IMR-90 (cell line): ENCODE data around the gene CYB5RL. TPM values are rescaled to one million over a fixed set of nuclear protein-coding genes. Genes with fewer than 3 reads are reported as not detected.
A peak's percentile ranks its signal among the peaks of the same experiment; 100 is the strongest.

Experiments
- ATAC-seq: fragments of 200-7000 bp; cut with Tn5 transposase; 2 replicates; pipeline ENCODE4 v1.9.1; 2020; ENCODE audit warnings: low read depth, mild to moderate bottlenecking, moderate library complexity
- BruUV-seq: library from RNA; stranded (reverse); fragments of 400-500 nt; replicated peaks from 2 replicates; lab custom pipeline; 2021; lab: Mats Ljungman, UMichigan
- CTCF ChIA-PET: fragments of 300-600 bp; formaldehyde crosslinking; extraction: SDS; loops from one replicate; lab custom pipeline; 2021; ENCODE audit warnings: antibody characterized with exemption; lab: Yijun Ruan, JAX
- POLR2A ChIA-PET: fragments of 300-600 bp; sonication (Branson Sonifier 250); formaldehyde crosslinking; loops from one replicate; lab custom pipeline; 2022; ENCODE audit warnings: antibody characterized with exemption; ENCODE audit not compliant: unreplicated experiment; lab: Charles Lee
- DNase-seq: peaks from one replicate; pipeline ENCODE4 v3.0.0; 2013
- H2AFZ ChIP-seq: replicated peaks from 2 replicates; pipeline ENCODE3; 2013; ENCODE audit warnings: low read length, mild to moderate bottlenecking; ENCODE audit not compliant: poor library complexity
- H2AK5ac ChIP-seq: 2 replicates; pipeline ENCODE4 v1.6.1; 2013; ENCODE audit warnings: low read depth, low read length, inconsistent platforms
- H2AK9ac ChIP-seq: replicated peaks from 2 replicates; pipeline ENCODE3; 2013; ENCODE audit warnings: mild to moderate bottlenecking, low read depth, low read length, moderate library complexity; ENCODE audit not compliant: poor library complexity
- H2BK120ac ChIP-seq: 2 replicates; pipeline ENCODE4 v1.6.1; 2013; ENCODE audit warnings: low read depth, low read length, inconsistent platforms
- H2BK15ac ChIP-seq: 3 replicates; pipeline ENCODE4 v1.6.1; 2013; ENCODE audit warnings: low read depth, low read length, inconsistent platforms
- H2BK20ac ChIP-seq: 2 replicates; pipeline ENCODE4 v1.6.1; 2013; ENCODE audit warnings: low read depth, mild to moderate bottlenecking, inconsistent platforms, low read length, moderate library complexity
- H2BK5ac ChIP-seq: 2 replicates; pipeline ENCODE4 v1.6.1; 2013; ENCODE audit warnings: mild to moderate bottlenecking, low read depth, low read length, inconsistent platforms; ENCODE audit not compliant: poor library complexity, severe bottlenecking
- H3K14ac ChIP-seq: replicated peaks from 2 replicates; pipeline ENCODE4 v1.6.1; 2013; ENCODE audit warnings: low read depth, low read length, inconsistent platforms
- H3K18ac ChIP-seq: 2 replicates; pipeline ENCODE4 v1.6.1; 2013; ENCODE audit warnings: low read depth, low read length, control low read depth
- H3K23ac ChIP-seq: 2 replicates; pipeline ENCODE4 v1.6.1; 2013; ENCODE audit warnings: low read depth, low read length, inconsistent platforms
- H3K27ac ChIP-seq: 2 replicates; pipeline ENCODE4 v1.5.1; 2013; ENCODE audit warnings: mild to moderate bottlenecking, control low read depth, low read length; ENCODE audit not compliant: insufficient read depth
- H3K27me3 ChIP-seq: 2 replicates; pipeline ENCODE4 v1.6.1; 2013; ENCODE audit warnings: low read length; ENCODE audit not compliant: control insufficient read depth, insufficient read depth
- H3K36me3 ChIP-seq: 2 replicates; pipeline ENCODE4 v1.6.1; 2013; ENCODE audit warnings: low read length, mixed read lengths; ENCODE audit not compliant: control insufficient read depth, insufficient read depth
- H3K4ac ChIP-seq: 2 replicates; pipeline ENCODE4 v1.6.1; 2013; ENCODE audit warnings: low read depth, low read length, inconsistent platforms
- H3K4me1 ChIP-seq: 2 replicates; pipeline ENCODE4 v1.6.1; 2013; ENCODE audit warnings: low read length, mixed read lengths; ENCODE audit not compliant: control insufficient read depth, insufficient read depth
- H3K4me2 ChIP-seq: 2 replicates; pipeline ENCODE4 v1.6.1; 2013; ENCODE audit warnings: low read depth, mild to moderate bottlenecking, control low read depth, low read length, moderate library complexity
- H3K4me3 ChIP-seq: 2 replicates; pipeline ENCODE4 v1.5.1; 2013; ENCODE audit warnings: low read depth, mild to moderate bottlenecking, control low read depth, low read length, moderate library complexity; ENCODE audit not compliant: insufficient read depth
- H3K56ac ChIP-seq: 2 replicates; pipeline ENCODE4 v1.6.1; 2013; ENCODE audit warnings: low read length, inconsistent platforms; ENCODE audit not compliant: insufficient read depth; ENCODE audit errors: extremely low read depth
- H3K79me1 ChIP-seq, 2 experiments: 2 replicates each; pipeline ENCODE4 v1.6.1; 2013; ENCODE audit warnings: low read length in 2 of 2, inconsistent platforms in 1 of 2, low read depth in 1 of 2
- H3K9ac ChIP-seq: 2 replicates; pipeline ENCODE4 v1.6.1; 2013; ENCODE audit warnings: low read depth, low read length, control low read depth
- H3K9me1 ChIP-seq: 2 replicates; pipeline ENCODE4 v1.6.1; 2013; ENCODE audit warnings: low read length, inconsistent platforms; ENCODE audit not compliant: insufficient read depth
- H3K9me3 ChIP-seq: 2 replicates; pipeline ENCODE4 v1.6.1; 2013; ENCODE audit warnings: low read length; ENCODE audit not compliant: control insufficient read depth, insufficient read depth
- H4K20me1 ChIP-seq: 2 replicates; pipeline ENCODE4 v1.6.1; 2013; ENCODE audit warnings: low read length, inconsistent platforms; ENCODE audit not compliant: insufficient read depth
- H4K5ac ChIP-seq: 2 replicates; pipeline ENCODE4 v1.6.1; 2013; ENCODE audit warnings: mild to moderate bottlenecking, low read depth, low read length, control low read depth
- H4K8ac ChIP-seq, 2 experiments: 2 replicates each; pipeline ENCODE4 v1.6.1; 2013; ENCODE audit warnings: low read depth in 2 of 2, low read length in 2 of 2, control low read depth in 1 of 2, inconsistent platforms in 1 of 2
- H4K91ac ChIP-seq: 2 replicates; pipeline ENCODE4 v1.6.1; 2013; ENCODE audit warnings: low read depth, low read length, inconsistent platforms; ENCODE audit not compliant: insufficient read depth
- BHLHE40 ChIP-seq: fragments of 150-350 bp; IDR thresholded peaks from 2 replicates; pipeline ENCODE4 v1.6.1; 2016; ENCODE audit warnings: mild to moderate bottlenecking, low read depth, low read length
- CEBPB ChIP-seq: IDR thresholded peaks from 2 replicates; pipeline ENCODE4 v1.6.1; 2012; ENCODE audit warnings: low read depth, low read length, improper control_type of control experiment
- CHD1 ChIP-seq: IDR thresholded peaks from 2 replicates; pipeline ENCODE4 v1.6.1; 2012; ENCODE audit warnings: low read depth, low read length, improper control_type of control experiment
- FOS ChIP-seq: fragments of 150-350 bp; IDR thresholded peaks from 2 replicates; pipeline ENCODE4 v1.6.1; 2016; ENCODE audit warnings: low read depth, low read length
- MAFK ChIP-seq: IDR thresholded peaks from 2 replicates; pipeline ENCODE4 v1.6.1; 2012; ENCODE audit warnings: low read depth, low read length, improper control_type of control experiment
- MAZ ChIP-seq: IDR thresholded peaks from 2 replicates; pipeline ENCODE4 v1.6.1; 2012; ENCODE audit warnings: low read depth, mild to moderate bottlenecking, low read length, improper control_type of control experiment, moderate library complexity, borderline replicate concordance
- RFX5 ChIP-seq: IDR thresholded peaks from 2 replicates; pipeline ENCODE4 v1.8.0; 2012; ENCODE audit warnings: low read depth, mild to moderate bottlenecking, low read length, moderate library complexity
- SMC3 ChIP-seq: fragments of 150-350 bp; IDR thresholded peaks from 2 replicates; pipeline ENCODE4 v1.6.1; 2016; ENCODE audit warnings: low read depth, mild to moderate bottlenecking, antibody characterized with exemption, low read length, moderate library complexity
- WGBS, 2 experiments: methylation state at CpG; one replicate each; pipeline versions ENCODE4 v1.1.5 to v1.1.7; 2013; ENCODE audit warnings: missing lambda C conversion rate in 2 of 2; ENCODE audit not compliant: insufficient read length in 1 of 2; ENCODE audit errors: extremely low coverage in 2 of 2; 5-methylcytosine and 5-hydroxymethylcytosine counted together
- dilution Hi-C: fragments of 300-500 bp; cut with HindIII; formaldehyde crosslinking; loops from one replicate; pipeline ENCODE4 v1.14.3; 2018; ENCODE audit warnings: low sequenced_read_pairs; ENCODE audit not compliant: unreplicated experiment
- in situ Hi-C: fragments of 300-500 bp; cut with MboI; formaldehyde crosslinking; loops from 3 replicates; pipeline ENCODE4 v1.14.3; 2019; ENCODE audit warnings: low sequenced_read_pairs, inconsistent platforms, mixed read lengths
- intact Hi-C: fragments of 100-400 bp; cut with micrococcal nuclease; formaldehyde crosslinking; loops from 2 replicates; pipeline ENCODE4 v1.10.0; 2022
- polyA plus RNA-seq, 3 experiments: library from polyadenylated mRNA; depleted of rRNA; stranded (reverse); fragments of >200 nt; gene quantifications; 2 replicates each; pipeline ENCODE4 v1.2.3, GENCODE V29; 2012; ENCODE audit warnings: low replicate concordance in 1 of 3
- total RNA-seq: library from RNA; depleted of rRNA; stranded (reverse); fragments of >200 nt; gene quantifications from 2 replicates; pipeline ENCODE4 v1.2.3, GENCODE V29; 2012
- TF ChIP-seq, protein P1 (sequence below): fragments of 150-350 bp; IDR thresholded peaks from 2 replicates; pipeline ENCODE4 v1.6.1; 2017; ENCODE audit warnings: mild to moderate bottlenecking, antibody characterized with exemption, low read length, low read depth
- TF ChIP-seq, protein P2 (sequence below): conservative IDR thresholded peaks from 2 replicates; pipeline ENCODE4 v1.5.1; 2012; ENCODE audit warnings: mild to moderate bottlenecking, low read depth, low read length, improper control_type of control experiment

CYB5RL gene
- total and polyA plus RNA-seq, 2 of the 4 experiments (the other 2 are of a cell fraction), result 3.8 to 4.3 TPM

DNA sequence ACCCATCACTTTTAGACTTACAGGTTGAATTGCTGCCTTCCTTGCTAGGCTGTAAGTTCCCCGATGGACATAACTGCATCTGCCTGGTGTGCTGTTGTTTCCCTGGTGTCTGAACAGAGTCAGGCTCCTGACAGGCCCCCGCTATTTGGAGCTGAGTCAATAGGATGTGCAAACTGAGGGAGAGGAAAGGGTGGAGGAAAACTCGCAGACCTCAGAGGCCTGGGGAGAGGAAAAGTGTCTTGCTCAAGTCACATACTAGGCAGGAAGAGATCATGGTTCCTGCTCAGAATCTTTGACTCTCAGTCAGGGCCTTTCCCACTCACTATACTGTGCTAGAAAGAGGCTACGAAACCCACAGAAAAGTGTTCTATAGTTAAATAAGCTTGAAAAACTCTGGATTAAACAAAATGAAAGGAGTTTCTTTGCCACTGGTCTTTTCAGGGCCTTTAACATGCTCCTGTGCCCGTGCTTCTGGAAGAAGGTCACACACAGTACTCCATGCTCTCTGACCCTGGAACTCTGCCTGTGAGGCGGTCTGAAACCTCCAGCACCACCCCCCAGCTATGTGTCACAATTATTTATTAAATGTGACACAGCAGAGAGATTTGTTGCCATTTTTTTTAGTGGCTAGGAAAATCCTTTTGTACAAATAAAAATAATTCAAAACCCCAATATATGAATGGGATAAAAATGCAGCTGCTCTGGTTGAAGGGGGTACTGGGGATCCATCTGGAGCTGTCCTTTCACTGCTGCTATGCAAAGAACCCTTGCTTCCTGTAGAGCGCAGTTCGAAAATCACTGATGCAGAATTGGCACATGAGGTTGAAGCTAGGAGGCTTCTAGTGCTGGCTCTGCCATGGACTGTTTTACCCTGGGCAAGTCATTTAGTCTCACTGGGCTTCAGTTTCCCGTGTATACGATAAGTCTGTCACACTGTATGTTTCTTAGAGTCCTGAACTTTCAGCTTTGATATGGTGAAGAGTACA is 26.9 kb downstream of the CYB5RL start:
- Histone ChIP-seq H3K27ac (no peak overlapping the region), H4K20me1 (no peaks in the 10 kb centered on the region), H3K9me1 (no peaks in the 10 kb centered on the region), H4K5ac (no peak overlapping the region), H3K4me3 (no peak overlapping the region), H2BK20ac (no peak overlapping the region), H2AK9ac (no peak overlapping the region), H3K9ac (no peak overlapping the region), H3K56ac (no peak overlapping the region), H3K4me1 (0 out of 2 replicates have a peak, but pooled peaks cover 2% of the 10 kb centered on the region), H3K36me3 (peaks cover 2% of the 10 kb centered on the region; the same call in 1 of the 2 replicates), H2BK120ac (no peak overlapping the region; the same call in 1 of the 2 replicates), H3K79me1 (no peaks in the 10 kb centered on the region), H2AK5ac (no peak overlapping the region), H3K18ac (no peak overlapping the region), H3K23ac (no peak overlapping the region), H2BK15ac (no peak overlapping the region), H3K9me3 (no peaks in the 10 kb centered on the region), H3K4me2 (no peak overlapping the region), H3K4ac (no peak overlapping the region), H4K91ac (no peak overlapping the region), H3K27me3 (no peaks in the 10 kb centered on the region), H3K14ac (peak overlapping the region; percentile 19), H2AFZ (peak overlapping the region; percentile 81), H4K8ac (peak overlapping the region in 1 of 2 experiments; percentile 36; a peak in 1 of 4 replicates), H2BK5ac (no peak overlapping the region)
- TF ChIP-seq BHLHE40, result no peak
- no peak for TF ChIP-seq MAZ
- TF ChIP-seq, protein P1, sequence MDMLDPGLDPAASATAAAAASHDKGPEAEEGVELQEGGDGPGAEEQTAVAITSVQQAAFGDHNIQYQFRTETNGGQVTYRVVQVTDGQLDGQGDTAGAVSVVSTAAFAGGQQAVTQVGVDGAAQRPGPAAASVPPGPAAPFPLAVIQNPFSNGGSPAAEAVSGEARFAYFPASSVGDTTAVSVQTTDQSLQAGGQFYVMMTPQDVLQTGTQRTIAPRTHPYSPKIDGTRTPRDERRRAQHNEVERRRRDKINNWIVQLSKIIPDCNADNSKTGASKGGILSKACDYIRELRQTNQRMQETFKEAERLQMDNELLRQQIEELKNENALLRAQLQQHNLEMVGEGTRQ, result no peak
- TF ChIP-seq, protein P2, sequence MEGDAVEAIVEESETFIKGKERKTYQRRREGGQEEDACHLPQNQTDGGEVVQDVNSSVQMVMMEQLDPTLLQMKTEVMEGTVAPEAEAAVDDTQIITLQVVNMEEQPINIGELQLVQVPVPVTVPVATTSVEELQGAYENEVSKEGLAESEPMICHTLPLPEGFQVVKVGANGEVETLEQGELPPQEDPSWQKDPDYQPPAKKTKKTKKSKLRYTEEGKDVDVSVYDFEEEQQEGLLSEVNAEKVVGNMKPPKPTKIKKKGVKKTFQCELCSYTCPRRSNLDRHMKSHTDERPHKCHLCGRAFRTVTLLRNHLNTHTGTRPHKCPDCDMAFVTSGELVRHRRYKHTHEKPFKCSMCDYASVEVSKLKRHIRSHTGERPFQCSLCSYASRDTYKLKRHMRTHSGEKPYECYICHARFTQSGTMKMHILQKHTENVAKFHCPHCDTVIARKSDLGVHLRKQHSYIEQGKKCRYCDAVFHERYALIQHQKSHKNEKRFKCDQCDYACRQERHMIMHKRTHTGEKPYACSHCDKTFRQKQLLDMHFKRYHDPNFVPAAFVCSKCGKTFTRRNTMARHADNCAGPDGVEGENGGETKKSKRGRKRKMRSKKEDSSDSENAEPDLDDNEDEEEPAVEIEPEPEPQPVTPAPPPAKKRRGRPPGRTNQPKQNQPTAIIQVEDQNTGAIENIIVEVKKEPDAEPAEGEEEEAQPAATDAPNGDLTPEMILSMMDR, result no peak
- TF ChIP-seq MAFK, result no peak
- no peak for TF ChIP-seq RFX5
- TF ChIP-seq SMC3, result no peak
- TF ChIP-seq CHD1, result no peak
- no peak for TF ChIP-seq FOS
- no peak for TF ChIP-seq CEBPB
- intact Hi-C loops, result no loop called here
- DNase-seq (peak; percentile 45), ATAC-seq (peak; percentile 60)
- dilution Hi-C loops, result no loop called here
- BruUV-seq, result no TSS peak
- CTCF ChIA-PET, result interaction anchor here (1.1 kb wide), 1 partner anchor 54 kb away, joined by 3 read pairs; no protein-coding TSS in a partner anchor
- POLR2A ChIA-PET, result no interaction called here
- 90% methylated on average over 2 of the region's 10 CpGs; no CpG with 5 or more reads in 1 of the 2 experiments for WGBS, 2 experiments
- in situ Hi-C loops, result no loop called here
